ENCODE measurements around the gene FOXJ3. TPM values are rescaled to one million over a fixed set of nuclear protein-coding genes. Genes with fewer than 3 reads are reported as not detected.
"Not testable (repeated sequence)": the region's sequence is repeated elsewhere in the genome, so short reads cannot be mapped to it uniquely, and the experiment has no call there.

The FOXJ3 gene
- total RNA-seq, 1 donor from 2014 or later, result 35.1 TPM

GRCh38 chr1:42214447-42214871, 120.6 kb downstream of the FOXJ3 start:
- ATAC-seq (peak; percentile 81), DNase-seq (no peak)
- intact Hi-C loops (cut with micrococcal nuclease), result no loop called here

GRCh38 chr1:42211224-42211623, 123.8 kb downstream of the FOXJ3 start:
- intact Hi-C loops (cut with micrococcal nuclease), result no loop called here
- ATAC-seq (peak; percentile 23), DNase-seq (no peak)

GRCh38 chr1:42210421-42211133, 124.5 kb downstream of the FOXJ3 start:
- no peak for ATAC-seq
- no peak for DNase-seq
- intact Hi-C loops (cut with micrococcal nuclease), result no loop called here

- intact Hi-C loops (cut with micrococcal nuclease), result no loop called here
- no peak for ATAC-seq
- no peak for DNase-seq
These were observed 125.3 kb downstream of the FOXJ3 start for GRCh38 chr1:42209526-42210251.

GRCh38 chr1:42206930-42207329, 128.1 kb downstream of the FOXJ3 start:
- intact Hi-C loops (cut with micrococcal nuclease); ATAC-seq; DNase-seq: not testable (repeated sequence)

- DNase-seq (no peak), ATAC-seq (no peak)
- intact Hi-C loops (cut with micrococcal nuclease), result no loop called here
These were observed 128.9 kb downstream of the FOXJ3 start for GRCh38 chr1:42206164-42206563.

- no peak for DNase-seq
- ATAC-seq, result no peak
- intact Hi-C loops (cut with micrococcal nuclease), result no loop called here
These were observed 133.0 kb downstream of the FOXJ3 start for GRCh38 chr1:42201986-42202385.

- no peak for ATAC-seq
- intact Hi-C loops (cut with micrococcal nuclease), result no loop called here
- DNase-seq, result no peak
These were observed 136.8 kb downstream of the FOXJ3 start for GRCh38 chr1:42198251-42198650.

- DNase-seq (no peak), ATAC-seq (no peak)
- intact Hi-C loops (cut with micrococcal nuclease), result no loop called here
These were observed 139.2 kb downstream of the FOXJ3 start for GRCh38 chr1:42195841-42196240.

- intact Hi-C loops (cut with micrococcal nuclease), result no loop called here
- DNase-seq (no peak), ATAC-seq (no peak)
These were observed 142.9 kb downstream of the FOXJ3 start for GRCh38 chr1:42192106-42192505.

- intact Hi-C loops (cut with micrococcal nuclease), result no loop called here
- no peak for ATAC-seq
- DNase-seq, result no peak
These were observed 143.7 kb downstream of the FOXJ3 start for GRCh38 chr1:42191319-42191718.

- intact Hi-C loops (cut with micrococcal nuclease), result no loop called here
- no peak for ATAC-seq
- DNase-seq, result no peak
These were observed 144.8 kb downstream of the FOXJ3 start for GRCh38 chr1:42189931-42190853.

- no peak for ATAC-seq
- intact Hi-C loops (cut with micrococcal nuclease), result no loop called here
These were observed 148.9 kb downstream of the FOXJ3 start for GRCh38 chr1:42186152-42186551.

GRCh38 chr1:42184616-42185015, 150.4 kb downstream of the FOXJ3 start:
- intact Hi-C loops (cut with micrococcal nuclease), result no loop called here
- no peak for DNase-seq
- ATAC-seq, result no peak

More at GRCh38 chr1:42186152-42186551, 148.9 kb downstream of the FOXJ3 start:
- DNase-seq, result no peak

GRCh38 chr1:42183957-42184268, 151.1 kb downstream of the FOXJ3 start:
- intact Hi-C loops (cut with micrococcal nuclease), result no loop called here

GRCh38 chr1:42183210-42183956, 151.7 kb downstream of the FOXJ3 start:
- intact Hi-C loops (cut with micrococcal nuclease), result no loop called here
- DNase-seq (no peak), ATAC-seq (no peak)

More at GRCh38 chr1:42183957-42184268, 151.1 kb downstream of the FOXJ3 start:
- DNase-seq (no peak), ATAC-seq (no peak)

- no peak for ATAC-seq
- no peak for DNase-seq
- intact Hi-C loops (cut with micrococcal nuclease), result no loop called here
These were observed 153.3 kb downstream of the FOXJ3 start for GRCh38 chr1:42181687-42182086.

- DNase-seq (no peak), ATAC-seq (no peak)
- intact Hi-C loops (cut with micrococcal nuclease), result loop anchor here (10.0 kb wide), 1 partner anchor 145 kb away; no protein-coding TSS in a partner anchor
These were observed 155.1 kb downstream of the FOXJ3 start for GRCh38 chr1:42179900-42180329.

GRCh38 chr1:42179275-42179674, 155.8 kb downstream of the FOXJ3 start:
- intact Hi-C loops (cut with micrococcal nuclease), result loop anchor here (10.0 kb wide), 1 partner anchor 146 kb away; no protein-coding TSS in a partner anchor
- no peak for DNase-seq
- no peak for ATAC-seq

Data from left ventricle myocardium superior (tissue), 1 donor.